ENCODE measurements around the gene SPACA9.

SPACA9 gene

GRCh38 chr9:132894862-132895835 is 16.5 kb downstream of the SPACA9 start:
- DNase-seq = no peak

- no peak for DNase-seq
These were observed 17.6 kb downstream of the SPACA9 start for GRCh38 chr9:132896264-132896663.

DNA sequence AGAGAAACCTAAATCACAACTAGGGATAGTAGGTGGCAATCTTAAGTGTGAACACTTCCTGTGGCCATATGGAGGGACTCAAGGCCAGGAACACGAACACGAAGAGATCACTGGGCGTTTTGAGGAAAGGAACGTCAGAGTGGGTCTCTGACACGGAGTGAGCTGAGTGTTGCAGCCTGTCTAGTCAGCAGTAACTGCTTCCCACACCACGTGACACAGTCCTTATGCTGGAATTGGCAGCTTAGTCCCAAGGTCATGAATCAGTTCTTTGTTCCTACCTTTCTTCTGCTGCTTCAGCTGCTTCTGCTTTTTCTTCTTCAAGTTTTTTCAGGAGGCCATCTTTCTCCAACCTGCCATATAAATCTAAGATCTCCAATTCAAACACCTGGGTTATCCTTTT is 18.2 kb downstream of the SPACA9 start:
- DNase-seq = no peak

GRCh38 chr9:132898051-132898450 is 19.4 kb downstream of the SPACA9 start:
- no peak for DNase-seq

- peak; percentile 67 to 69 for DNase-seq
These were observed 23.4 kb downstream of the SPACA9 start for GRCh38 chr9:132901858-132902831.

DNA sequence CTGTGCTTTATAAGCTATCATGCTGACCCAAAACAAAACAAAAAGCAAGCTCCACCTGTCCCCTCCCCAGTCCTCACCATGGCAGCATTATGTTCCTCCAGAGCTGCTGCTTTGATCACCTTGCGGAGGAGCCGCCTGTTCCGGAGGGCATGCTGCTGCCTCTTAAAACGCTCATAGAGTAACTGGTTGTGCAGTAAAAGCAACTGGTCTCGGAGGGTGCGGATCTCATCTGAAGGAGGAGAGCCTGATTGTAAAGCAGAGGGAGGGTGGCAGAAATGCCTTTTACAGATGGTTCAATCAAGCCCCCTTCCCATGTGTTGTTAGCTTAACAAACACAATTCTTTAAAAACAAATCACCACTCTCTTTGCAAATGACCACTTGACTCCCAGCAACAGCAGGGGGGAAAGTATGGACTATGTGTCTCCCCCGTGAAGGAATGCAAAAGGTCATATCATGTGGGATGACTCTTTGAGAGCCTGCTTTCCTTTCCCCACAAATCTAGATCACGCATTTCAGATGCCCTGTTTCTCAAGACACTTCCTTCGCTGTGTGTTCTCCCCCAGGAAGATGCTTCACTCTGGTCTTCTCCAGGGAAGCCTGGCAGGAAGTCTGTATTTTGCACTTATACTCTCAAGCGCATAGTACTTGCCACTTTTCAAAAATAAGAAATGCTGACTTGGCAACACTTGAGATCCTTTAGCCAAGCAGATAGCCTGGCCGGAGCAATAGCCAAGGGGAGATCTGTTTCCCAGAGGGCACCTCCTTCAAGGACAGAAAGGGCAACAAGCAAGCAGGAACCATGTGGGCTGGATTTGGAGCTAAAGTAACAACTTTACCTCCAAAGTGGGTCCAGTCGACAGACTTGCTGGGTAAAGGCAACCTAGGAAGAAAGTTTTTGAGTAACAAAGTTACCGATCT is 25.1 kb downstream of the SPACA9 start:
- no peak for DNase-seq

DNA sequence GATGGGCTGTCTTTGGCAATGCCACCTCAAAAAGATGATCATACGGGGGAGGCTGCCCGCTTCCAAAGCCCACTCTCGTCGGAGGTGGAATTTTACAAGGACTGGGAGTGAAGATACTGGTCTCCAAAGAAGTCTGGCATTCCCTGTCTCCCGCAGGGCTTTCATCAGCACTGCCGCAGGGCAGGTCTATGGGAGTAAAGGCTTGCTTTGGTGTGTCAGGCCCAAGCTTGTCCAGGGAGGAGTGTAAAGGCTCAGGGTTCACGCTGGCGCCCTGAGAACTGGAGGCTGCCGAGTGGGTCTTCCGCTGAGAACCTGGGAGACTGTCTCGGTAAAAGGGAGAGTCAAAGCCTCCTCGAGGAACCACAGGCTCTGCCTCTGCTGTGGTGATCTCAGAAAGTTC is 27.0 kb downstream of the SPACA9 start:
- DNase-seq = no peak

DNA sequence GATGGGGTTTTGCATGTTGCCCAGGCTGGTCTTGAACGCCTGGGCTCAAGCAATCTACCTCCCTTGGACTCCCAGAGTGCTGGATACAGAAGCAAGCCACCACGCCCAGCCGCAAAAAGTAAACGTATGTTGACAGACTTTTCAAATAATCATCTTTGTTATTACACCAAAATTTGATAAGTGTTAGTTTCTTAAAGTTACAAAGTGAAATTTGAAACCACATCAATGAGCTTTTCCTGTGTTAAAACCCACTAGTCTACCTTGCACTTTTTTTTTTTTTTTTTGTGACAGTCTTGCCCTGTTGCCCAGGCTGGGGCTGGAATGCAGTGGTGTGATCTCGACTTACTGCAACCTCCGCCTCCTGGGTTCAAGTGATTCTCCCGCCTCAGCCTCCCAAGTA is 29.9 kb downstream of the SPACA9 start:
- no peak for DNase-seq

- DNase-seq = no peak
These were observed 30.6 kb downstream of the SPACA9 start for GRCh38 chr9:132909311-132909710.

DNA sequence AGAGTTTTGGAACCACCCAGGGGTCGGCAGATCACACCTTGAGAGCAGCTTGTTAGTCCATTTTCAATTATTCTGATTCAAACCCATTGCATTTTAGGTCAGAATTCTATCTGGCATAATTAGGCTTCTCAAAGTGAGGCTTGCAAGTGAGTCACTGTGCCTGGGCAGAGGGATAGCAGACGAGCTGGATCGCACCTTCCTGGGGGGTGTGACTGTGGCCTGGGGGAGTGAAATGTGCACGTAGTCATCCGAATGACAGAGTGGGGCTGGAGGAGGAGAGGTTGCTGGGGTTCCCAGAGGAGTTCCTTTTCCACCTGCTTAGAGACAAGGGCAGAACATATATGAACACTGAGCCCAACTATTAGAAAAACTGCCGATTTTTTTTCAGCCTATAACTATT is 31.7 kb downstream of the SPACA9 start:
- no peak for DNase-seq

DNA sequence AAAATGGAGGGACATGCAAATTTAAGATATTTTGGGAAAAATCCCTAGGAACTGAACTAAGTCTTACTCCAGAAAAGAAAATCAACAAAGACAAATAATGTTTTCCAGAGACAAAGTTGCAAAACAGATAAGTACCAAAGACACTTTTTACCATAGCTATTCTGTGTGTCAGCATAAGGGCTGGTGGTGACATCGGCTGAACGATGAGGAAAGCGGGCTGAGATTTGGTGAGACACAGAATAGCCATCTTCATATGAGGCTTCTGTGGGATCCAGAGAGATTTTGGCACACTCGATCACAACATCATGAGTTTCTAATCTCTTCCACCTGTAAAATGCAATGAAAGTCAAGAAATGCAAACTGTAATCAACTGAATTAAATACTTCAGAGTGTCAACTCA is 33.4 kb downstream of the SPACA9 start:
- DNase-seq = no peak

- DNase-seq = no peak
These were observed 36.2 kb downstream of the SPACA9 start for GRCh38 chr9:132914924-132915323.

DNA sequence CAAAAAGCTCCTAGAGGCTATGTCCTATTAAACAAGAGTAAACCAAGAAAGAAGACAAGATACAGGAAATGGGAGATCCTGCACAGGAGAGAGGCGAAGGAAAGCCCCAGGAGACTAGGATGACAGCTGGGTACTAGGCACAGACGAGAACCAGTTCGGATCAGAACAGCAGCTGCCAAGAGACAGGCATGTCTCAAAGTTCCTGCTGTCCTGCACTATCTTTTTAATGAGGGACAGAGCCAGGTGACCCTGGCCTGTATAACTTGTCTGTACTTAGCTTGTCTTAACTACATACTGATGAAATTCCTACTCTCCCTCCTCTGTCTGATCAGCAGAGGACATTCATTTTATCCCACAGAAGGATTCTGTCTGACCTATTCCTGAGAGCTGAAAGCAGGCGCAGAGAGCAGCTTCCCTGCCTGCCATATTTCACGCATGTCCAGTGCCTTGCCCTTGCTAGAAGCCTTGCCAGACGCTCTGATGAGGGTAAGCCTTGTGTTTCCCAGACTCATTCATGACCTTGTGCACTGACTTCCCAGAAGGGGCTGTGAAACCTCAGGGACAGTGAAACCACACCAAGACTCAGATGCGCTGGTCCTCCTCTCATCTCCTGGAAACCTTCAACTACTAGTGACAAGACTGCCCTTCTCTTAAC is 41.0 kb downstream of the SPACA9 start:
- DNase-seq = no peak

DNA sequence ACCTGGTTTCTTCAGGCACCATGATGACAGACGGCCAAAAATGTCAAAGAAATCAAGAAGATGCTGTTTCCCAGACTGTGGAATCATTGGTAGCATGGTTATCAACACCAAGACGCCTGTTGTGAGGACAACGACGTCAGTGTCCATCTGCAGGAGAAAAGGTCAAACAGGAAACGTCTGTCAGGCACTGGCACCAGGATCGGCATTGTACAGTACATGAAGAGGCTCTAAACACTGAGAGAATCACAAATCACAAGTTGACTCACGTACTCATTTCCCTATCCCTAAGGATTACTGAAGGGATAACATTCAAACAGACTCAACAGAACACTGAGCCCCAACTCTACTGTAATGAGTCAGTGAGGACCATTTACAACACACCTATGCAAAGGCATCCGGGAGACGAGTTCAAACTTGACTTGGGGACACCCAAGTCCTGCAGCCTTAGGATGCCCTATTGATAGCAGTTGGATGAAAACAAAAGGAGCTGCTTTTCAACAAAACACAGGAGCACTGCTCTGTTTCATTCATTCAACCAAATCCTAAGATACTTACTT is 44.7 kb downstream of the SPACA9 start:
- no peak for DNase-seq

DNA sequence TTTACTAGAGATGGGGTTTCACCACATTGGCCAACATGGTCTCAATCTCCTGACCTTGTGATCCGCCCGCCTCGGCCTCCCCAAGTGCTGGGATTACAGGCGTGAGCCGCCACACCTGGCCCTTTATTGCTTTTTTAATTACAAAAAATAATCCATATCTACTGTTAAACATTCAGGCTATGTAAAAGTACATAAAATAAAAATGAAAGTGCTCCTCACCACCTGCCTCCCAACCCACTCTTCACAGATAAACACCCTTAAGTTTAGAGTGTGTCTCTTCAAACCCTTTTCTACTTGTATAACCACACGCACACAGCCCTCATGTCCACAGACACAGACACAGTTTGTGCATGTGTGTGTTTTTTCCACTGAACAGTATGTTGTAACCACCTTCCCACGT is 49.0 kb downstream of the SPACA9 start:
- no peak for DNase-seq

GRCh38 chr9:132931178-132931735 is 52.6 kb downstream of the SPACA9 start:
- DNase-seq = no peak

DNA sequence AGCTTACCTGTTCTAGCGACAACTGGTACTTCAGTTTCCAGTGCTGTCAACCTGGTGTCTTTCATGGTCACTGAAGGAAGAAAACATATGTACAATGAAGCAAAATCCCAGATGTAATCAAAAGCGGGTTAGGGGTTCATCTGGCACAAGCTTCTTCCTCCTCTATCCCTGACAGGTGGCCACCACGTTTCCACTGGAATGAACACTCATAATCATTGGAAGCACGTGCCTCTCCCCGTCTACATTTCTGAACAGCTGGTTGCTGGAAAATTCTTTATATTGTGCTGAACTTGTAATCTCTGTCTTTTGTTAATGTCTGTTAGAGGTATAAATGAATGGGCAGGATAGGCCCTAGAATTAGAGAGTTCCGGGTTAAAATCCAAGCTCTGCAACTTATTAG is 56.3 kb downstream of the SPACA9 start:
- DNase-seq = no peak

- DNase-seq = no peak
These were observed 58.8 kb downstream of the SPACA9 start for GRCh38 chr9:132937463-132937901.

DNA sequence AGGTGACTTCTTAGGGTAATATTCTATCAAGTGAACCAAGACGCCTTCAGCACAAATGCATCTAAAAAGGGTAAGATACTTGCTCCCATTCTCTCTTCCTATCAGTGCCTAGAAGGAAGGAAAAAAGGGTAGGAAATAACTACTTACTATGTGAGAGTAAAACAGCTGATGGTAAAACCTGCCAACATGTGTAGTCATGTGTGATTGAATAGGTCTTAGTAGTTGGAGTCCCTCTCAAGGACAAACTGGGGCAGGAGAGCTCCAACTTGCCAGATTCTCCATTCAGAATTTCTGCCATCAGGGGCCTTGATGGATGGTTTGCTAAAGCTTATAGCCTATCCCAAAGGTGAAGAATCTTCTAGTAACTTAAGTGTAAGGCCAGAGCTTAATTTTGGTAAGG is 60.5 kb downstream of the SPACA9 start:
- DNase-seq = no peak
